GM19043 (cell line): ENCODE data around the gene RPL13A.

Source experiments
- ATAC-seq: cut with Tn5 transposase; IDR thresholded peaks from one replicate; pipeline ENCODE4 v1.9.1; 2021; ENCODE audit warnings: low read depth; ENCODE audit not compliant: unreplicated experiment

RPL13A gene

GRCh38 chr19:49539192-49539952 lies 52.0 kb downstream of the RPL13A start:
- no peak for ATAC-seq
